ENCODE measurements around the gene ANKLE1.

- TF ChIP-seq CTCF (IDR thresholded peaks at IDR 0.05; ENCODE audit: insufficient read depth, low read length) (no peak), SPI1 (IDR thresholded peaks at IDR 0.05; ENCODE audit: borderline replicate concordance, low read depth) (no peak), POLR2AphosphoS5 (IDR thresholded peaks at IDR 0.05; ENCODE audit: low read depth) (no peak), GABPA (IDR thresholded peaks at IDR 0.05; ENCODE audit: low read depth) (no peak), REST (IDR thresholded peaks at IDR 0.05; ENCODE audit: insufficient replicate concordance, low read depth) (no peak)
Observed at GRCh38 chr19:17234911-17235299, 46.8 kb upstream of the ANKLE1 start.
